Stimulated activated CD4-positive, alpha-beta T cell treated with anti-CD3 and anti-CD28 coated beads, Interleukin-1b, Interleukin-23, amount 100 ng/mL, for 24 hours (primary cell): ENCODE measurements around the gene IL34.
A peak's percentile ranks its signal among the peaks of the same experiment; 100 is the strongest.
"Not testable (repeated sequence)": the region's sequence is repeated elsewhere in the genome, so short reads cannot be mapped to it uniquely, and the experiment has no call there.

Source experiments
- DNase-seq, 4 experiments: peaks; one replicate each; pipeline ENCODE4 v3.0.0-alpha.2; 2020; ENCODE audit warnings: low read depth in 4 of 4, low spot score in 1 of 4

Gene IL34

GRCh38 chr16:70630960-70631745 lies 15.2 kb upstream of the IL34 start:
- DNase-seq: no peak

- DNase-seq: no peak
Measured at GRCh38 chr16:70632273-70632672, 14.1 kb upstream of the IL34 start.

- DNase-seq: not testable (repeated sequence)
Measured at GRCh38 chr16:70633617-70634016, 12.7 kb upstream of the IL34 start.

GRCh38 chr16:70634861-70635260 lies 11.5 kb upstream of the IL34 start:
- DNase-seq: no peak

- DNase-seq: no peak
Measured at GRCh38 chr16:70635336-70636016, 10.9 kb upstream of the IL34 start.

GRCh38 chr16:70638814-70639792 lies 7.3 kb upstream of the IL34 start:
- no peak for DNase-seq

- no peak for DNase-seq
Measured at GRCh38 chr16:70642633-70643032, 3.7 kb upstream of the IL34 start.

- not testable (repeated sequence) for DNase-seq
Measured at GRCh38 chr16:70643264-70643663, 3.1 kb upstream of the IL34 start.

GRCh38 chr16:70644763-70645597 lies 1.4 kb upstream of the IL34 start:
- DNase-seq: no peak

- DNase-seq: no peak
Measured at GRCh38 chr16:70647441-70648359, 1.3 kb downstream of the IL34 start.

- no peak for DNase-seq
Measured at GRCh38 chr16:70648606-70649005, 2.2 kb downstream of the IL34 start.

- DNase-seq: no peak
Measured at GRCh38 chr16:70649300-70649699, 2.9 kb downstream of the IL34 start.

GRCh38 chr16:70650216-70650615 lies 3.9 kb downstream of the IL34 start:
- DNase-seq: no peak

- no peak for DNase-seq
Measured at GRCh38 chr16:70651524-70651923, 5.2 kb downstream of the IL34 start.

- DNase-seq: no peak
Measured at GRCh38 chr16:70652322-70652721, 6.0 kb downstream of the IL34 start.

GRCh38 chr16:70653406-70653805 lies 7.0 kb downstream of the IL34 start:
- DNase-seq: no peak

- peak; percentile 38 to 76 (median 68) for DNase-seq
Measured at GRCh38 chr16:70653809-70654771, 7.7 kb downstream of the IL34 start.

- no peak for DNase-seq
Measured at GRCh38 chr16:70656065-70656711, 9.8 kb downstream of the IL34 start.
